GM12892 (cell line): ENCODE measurements around the gene BGN.

Experiments
- DNase-seq: peaks from one replicate; pipeline ENCODE4 v3.0.0; 2011; ENCODE audit not compliant: insufficient read length
- FAIRE-seq: peaks from 2 replicates; lab custom pipeline; 2011; peaks lifted over from hg19 to GRCh38; lab: Jason Lieb, UNC
- POLR2A ChIP-seq: IDR thresholded peaks from 2 replicates; pipeline ENCODE4 v1.6.1; 2011; ENCODE audit warnings: low read depth, low read length, control low read depth
- POLR2AphosphoS5 ChIP-seq: IDR thresholded peaks from 2 replicates; pipeline ENCODE4 v1.6.1; 2011; ENCODE audit warnings: low read depth, low read length, control low read depth
- TAF1 ChIP-seq: IDR thresholded peaks from 2 replicates; pipeline ENCODE4 v1.6.1; 2011; ENCODE audit warnings: low read depth, mild to moderate bottlenecking, control low read depth, low read length, borderline replicate concordance

BGN gene

GRCh38 chrX:153450949-153451277, 43.9 kb upstream of the BGN start:
- TF ChIP-seq POLR2AphosphoS5, result no peak
- TF ChIP-seq TAF1, result no peak
- no peak for FAIRE-seq
- no peak for DNase-seq

DNA sequence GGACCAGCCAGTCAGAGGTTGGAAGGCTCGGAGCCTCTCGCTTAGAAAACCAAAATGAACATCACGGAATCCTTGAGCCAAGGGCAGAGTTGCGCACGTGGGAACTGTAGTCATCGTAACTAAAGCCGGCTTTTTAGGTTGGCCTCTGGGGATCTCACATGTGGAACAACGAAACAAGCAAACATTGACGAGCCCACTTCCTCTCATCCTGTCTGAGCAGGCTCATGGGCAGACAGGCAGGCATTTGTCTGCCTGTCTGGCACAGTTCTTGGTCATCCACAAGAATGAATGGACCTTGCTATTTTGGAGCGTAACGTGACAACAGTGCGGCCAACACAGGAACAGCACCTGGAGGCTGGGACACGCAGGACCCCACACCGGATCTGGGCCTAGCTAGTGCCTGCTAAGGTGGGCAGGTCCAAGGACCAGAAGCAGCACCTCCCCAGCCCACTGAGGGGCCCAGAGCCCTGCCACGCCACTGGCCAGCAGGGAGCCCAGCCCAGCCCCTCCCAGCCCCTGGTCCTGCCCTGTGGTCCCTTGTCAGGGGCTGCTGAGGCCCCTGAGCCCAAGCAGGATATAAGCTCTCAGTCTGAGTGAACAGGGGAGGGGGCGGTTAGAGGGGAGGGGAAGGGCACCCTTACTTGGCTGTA, 39.8 kb upstream of the BGN start:
- FAIRE-seq, result no peak
- TF ChIP-seq POLR2A (no peak), POLR2AphosphoS5 (no peak), TAF1 (no peak)
- DNase-seq, result no peak

DNA sequence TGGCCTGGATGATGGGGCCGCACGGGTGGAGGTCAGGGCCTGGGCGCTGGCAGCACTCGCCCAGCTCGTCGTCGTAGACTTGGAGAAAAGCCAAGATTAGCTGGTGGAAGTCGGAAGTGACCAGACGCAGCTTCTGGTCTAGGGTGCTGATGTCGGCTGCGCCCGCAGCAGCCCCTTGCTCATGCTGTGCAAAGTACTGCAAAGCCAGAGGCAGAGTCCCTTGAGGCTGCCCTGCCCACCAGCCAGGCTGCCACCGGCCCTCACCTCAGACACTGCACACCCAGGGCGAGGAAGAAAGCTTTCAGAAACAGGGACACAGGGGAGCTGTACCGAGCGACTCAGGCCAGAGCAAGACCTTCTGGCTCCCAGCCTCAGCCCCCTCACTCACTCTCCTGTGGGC, 39.2 kb upstream of the BGN start:
- TF ChIP-seq POLR2AphosphoS5 (no peak), TAF1 (no peak), POLR2A (no peak)
- no peak for FAIRE-seq
- no peak for DNase-seq

GRCh38 chrX:153456161-153456560, 38.6 kb upstream of the BGN start:
- TF ChIP-seq POLR2AphosphoS5 (no peak), POLR2A (no peak), TAF1 (no peak)
- DNase-seq (no peak), FAIRE-seq (no peak)

- TF ChIP-seq POLR2AphosphoS5, result no peak
- TF ChIP-seq POLR2A, result no peak
- no peak for TF ChIP-seq TAF1
- no peak for DNase-seq
- no peak for FAIRE-seq
These were observed 38.1 kb upstream of the BGN start for GRCh38 chrX:153456704-153457103.

- FAIRE-seq, result no peak
- no peak for DNase-seq
- no peak for TF ChIP-seq TAF1
- TF ChIP-seq POLR2A, result no peak
- TF ChIP-seq POLR2AphosphoS5, result no peak
These were observed 37.5 kb upstream of the BGN start for GRCh38 chrX:153457136-153457825.

- DNase-seq (no peak), FAIRE-seq (no peak)
- TF ChIP-seq TAF1, result no peak
- TF ChIP-seq POLR2A, result no peak
- TF ChIP-seq POLR2AphosphoS5, result no peak
These were observed 36.8 kb upstream of the BGN start for GRCh38 chrX:153457827-153458466.

DNA sequence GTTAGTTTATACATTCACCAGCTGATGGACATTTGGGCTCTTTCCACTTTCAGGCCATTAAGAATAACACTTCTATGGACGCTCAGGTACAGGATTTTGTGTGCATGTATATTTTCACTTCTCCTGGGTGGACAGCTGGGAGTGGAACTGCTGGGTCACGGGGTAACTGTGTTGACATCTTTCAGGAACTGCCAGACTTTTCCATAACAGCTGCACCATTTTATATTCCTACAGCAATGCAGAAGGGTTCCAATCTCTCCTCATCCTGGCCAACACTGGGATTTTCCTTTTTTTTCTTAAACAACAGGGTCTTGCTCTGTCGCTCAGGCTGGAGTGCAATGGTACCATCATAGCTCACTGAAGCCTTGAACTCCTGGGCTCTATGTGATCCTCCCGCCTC, 36.3 kb upstream of the BGN start:
- no peak for DNase-seq
- FAIRE-seq, result no peak
- TF ChIP-seq TAF1 (no peak), POLR2AphosphoS5 (no peak)

- no peak for FAIRE-seq
- TF ChIP-seq POLR2A (no peak), TAF1 (no peak), POLR2AphosphoS5 (no peak)
- no peak for DNase-seq
These were observed 34.8 kb upstream of the BGN start for GRCh38 chrX:153459986-153460385.

GRCh38 chrX:153460826-153461225, 34.0 kb upstream of the BGN start:
- DNase-seq (no peak), FAIRE-seq (no peak)
- TF ChIP-seq POLR2A (no peak), POLR2AphosphoS5 (no peak), TAF1 (no peak)

DNA sequence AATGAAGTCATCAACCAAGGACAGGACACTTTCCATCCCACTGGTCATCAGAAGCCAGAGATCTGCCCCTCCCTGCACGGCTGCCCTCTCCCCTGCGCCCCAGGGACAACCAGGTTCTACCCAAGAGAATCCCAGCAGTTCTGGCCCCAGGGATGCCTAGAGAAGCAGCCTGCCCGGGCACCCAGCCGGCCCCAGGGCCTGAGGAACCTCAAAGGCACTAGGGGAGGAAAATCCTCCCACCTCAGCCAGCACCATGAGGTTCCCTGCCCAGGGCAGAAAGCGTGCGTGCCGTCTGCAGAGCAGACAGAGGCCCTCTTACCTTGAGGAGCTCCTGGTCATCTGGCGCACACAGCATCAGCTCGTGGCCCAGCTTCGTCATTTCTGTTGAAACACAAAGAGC, 32.5 kb upstream of the BGN start:
- DNase-seq (no peak), FAIRE-seq (no peak)
- TF ChIP-seq POLR2AphosphoS5, result no peak
- TF ChIP-seq TAF1, result no peak
- TF ChIP-seq POLR2A, result no peak

DNA sequence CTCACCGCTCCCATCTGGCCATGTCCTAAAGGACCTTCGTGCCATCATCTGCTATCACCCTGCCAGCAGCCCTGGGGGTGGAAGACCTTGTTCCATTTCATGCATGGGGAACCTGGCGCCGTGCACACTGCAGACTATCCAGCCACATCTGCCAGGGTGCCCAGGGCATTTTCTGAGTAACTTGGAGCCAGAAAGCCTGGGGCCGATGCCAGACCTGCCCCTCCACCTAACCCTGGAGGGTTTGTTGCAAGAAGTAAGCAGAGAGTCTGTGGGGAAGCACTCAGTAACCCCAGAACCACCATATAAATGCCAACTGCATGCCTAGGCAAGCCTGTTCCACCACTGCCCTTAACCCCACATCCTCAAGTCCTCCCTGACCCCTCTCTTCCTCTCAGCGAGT, 31.7 kb upstream of the BGN start:
- no peak for FAIRE-seq
- TF ChIP-seq POLR2AphosphoS5 (no peak), POLR2A (no peak), TAF1 (no peak)
- no peak for DNase-seq
